Fibroblast of lung (primary cell): ENCODE results near the gene OR51L1.

Experiments
- EZH2 ChIP-seq: IDR thresholded peaks from 2 replicates; pipeline ENCODE4 v1.5.1; 2012; ENCODE audit warnings: low read length, control low read depth, mild to moderate bottlenecking; ENCODE audit errors: missing control alignments
- TF ChIP-seq, protein P1 (sequence below), 2 donors: IDR thresholded peaks in 1 of 2; conservative IDR thresholded peaks in 1 of 2; 1 replicate in 1 of 2; 2 replicates in 1 of 2; pipeline ENCODE4 v1.5.1; 2011 to 2012; ENCODE audit warnings: low read length in 2 of 2, control low read depth in 1 of 2, inconsistent platforms in 1 of 2, low read depth in 1 of 2, mild to moderate bottlenecking in 1 of 2

DNA sequence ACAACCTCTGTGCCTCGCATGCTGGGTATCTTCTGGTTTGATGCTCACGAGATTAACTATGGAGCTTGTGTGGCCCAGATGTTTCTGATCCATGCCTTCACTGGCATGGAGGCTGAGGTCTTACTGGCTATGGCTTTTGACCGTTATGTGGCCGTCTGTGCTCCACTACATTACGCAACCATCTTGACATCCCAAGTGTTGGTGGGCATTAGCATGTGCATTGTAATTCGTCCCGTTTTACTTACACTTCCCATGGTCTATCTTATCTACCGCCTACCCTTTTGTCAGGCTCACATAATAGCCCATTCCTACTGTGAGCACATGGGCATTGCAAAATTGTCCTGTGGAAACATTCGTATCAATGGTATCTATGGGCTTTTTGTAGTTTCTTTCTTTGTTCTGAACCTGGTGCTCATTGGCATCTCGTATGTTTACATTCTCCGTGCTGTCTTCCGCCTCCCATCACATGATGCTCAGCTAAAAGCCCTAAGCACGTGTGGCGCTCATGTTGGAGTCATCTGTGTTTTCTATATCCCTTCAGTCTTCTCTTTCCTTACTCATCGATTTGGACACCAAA lies 52.2 kb downstream of the OR51L1 start:
- TF ChIP-seq, protein P1, sequence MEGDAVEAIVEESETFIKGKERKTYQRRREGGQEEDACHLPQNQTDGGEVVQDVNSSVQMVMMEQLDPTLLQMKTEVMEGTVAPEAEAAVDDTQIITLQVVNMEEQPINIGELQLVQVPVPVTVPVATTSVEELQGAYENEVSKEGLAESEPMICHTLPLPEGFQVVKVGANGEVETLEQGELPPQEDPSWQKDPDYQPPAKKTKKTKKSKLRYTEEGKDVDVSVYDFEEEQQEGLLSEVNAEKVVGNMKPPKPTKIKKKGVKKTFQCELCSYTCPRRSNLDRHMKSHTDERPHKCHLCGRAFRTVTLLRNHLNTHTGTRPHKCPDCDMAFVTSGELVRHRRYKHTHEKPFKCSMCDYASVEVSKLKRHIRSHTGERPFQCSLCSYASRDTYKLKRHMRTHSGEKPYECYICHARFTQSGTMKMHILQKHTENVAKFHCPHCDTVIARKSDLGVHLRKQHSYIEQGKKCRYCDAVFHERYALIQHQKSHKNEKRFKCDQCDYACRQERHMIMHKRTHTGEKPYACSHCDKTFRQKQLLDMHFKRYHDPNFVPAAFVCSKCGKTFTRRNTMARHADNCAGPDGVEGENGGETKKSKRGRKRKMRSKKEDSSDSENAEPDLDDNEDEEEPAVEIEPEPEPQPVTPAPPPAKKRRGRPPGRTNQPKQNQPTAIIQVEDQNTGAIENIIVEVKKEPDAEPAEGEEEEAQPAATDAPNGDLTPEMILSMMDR (conservative IDR thresholded peaks at IDR 0.05 in 1 of 2, IDR thresholded peaks at IDR 0.05 in 1 of 2; ENCODE audit: low read depth in 1 of 2, low read length in 2 of 2) = no peak
- no peak for TF ChIP-seq EZH2
